ENCODE data around the gene ARID4B.
"Not testable (repeated sequence)": the region's sequence is repeated elsewhere in the genome, so short reads cannot be mapped to it uniquely, and the experiment has no call there.

The ARID4B gene

GRCh38 chr1:235328271-235329138 lies 526 bp upstream of the ARID4B start, which contains the start of gene GGPS1:
GGPS1 (plus strand) TSS chr1:235328570; CDS start chr1:235335265, 6,695 bp downstream.
- in situ Hi-C loops (cut with MboI; ENCODE audit: low sequenced_read_pairs), result no loop called here

GRCh38 chr1:235326719-235327558 lies 1.0 kb downstream of the ARID4B start:
- in situ Hi-C loops (cut with MboI; ENCODE audit: low sequenced_read_pairs), result no loop called here

- in situ Hi-C loops (cut with MboI; ENCODE audit: low sequenced_read_pairs), result no loop called here
Measured at GRCh38 chr1:235325854-235326253, 2.1 kb downstream of the ARID4B start.

GRCh38 chr1:235325139-235325538 lies 2.8 kb downstream of the ARID4B start:
- in situ Hi-C loops (cut with MboI; ENCODE audit: low sequenced_read_pairs), result no loop called here

- in situ Hi-C loops (cut with MboI; ENCODE audit: low sequenced_read_pairs), result no loop called here
Measured at GRCh38 chr1:235324296-235324695, 3.7 kb downstream of the ARID4B start.

- in situ Hi-C loops (cut with MboI; ENCODE audit: low sequenced_read_pairs), result no loop called here
Measured at GRCh38 chr1:235320521-235321179, 7.3 kb downstream of the ARID4B start.

GRCh38 chr1:235319255-235319654 lies 8.7 kb downstream of the ARID4B start:
- in situ Hi-C loops (cut with MboI; ENCODE audit: low sequenced_read_pairs), result no loop called here

GRCh38 chr1:235317168-235317567 lies 10.8 kb downstream of the ARID4B start:
- in situ Hi-C loops (cut with MboI; ENCODE audit: low sequenced_read_pairs), result no loop called here

- in situ Hi-C loops (cut with MboI; ENCODE audit: low sequenced_read_pairs), result no loop called here
Measured at GRCh38 chr1:235315735-235316134, 12.2 kb downstream of the ARID4B start.

GRCh38 chr1:235315173-235315572 lies 12.8 kb downstream of the ARID4B start:
- in situ Hi-C loops (cut with MboI; ENCODE audit: low sequenced_read_pairs), result no loop called here

GRCh38 chr1:235313931-235314678 lies 13.9 kb downstream of the ARID4B start:
- in situ Hi-C loops (cut with MboI; ENCODE audit: low sequenced_read_pairs), result no loop called here

- in situ Hi-C loops (cut with MboI; ENCODE audit: low sequenced_read_pairs), result no loop called here
Measured at GRCh38 chr1:235313262-235313661, 14.7 kb downstream of the ARID4B start.

GRCh38 chr1:235309206-235309605 lies 18.8 kb downstream of the ARID4B start:
- in situ Hi-C loops (cut with MboI; ENCODE audit: low sequenced_read_pairs), result not testable (repeated sequence)

GRCh38 chr1:235307158-235308124 lies 20.5 kb downstream of the ARID4B start:
- in situ Hi-C loops (cut with MboI; ENCODE audit: low sequenced_read_pairs), result no loop called here

- in situ Hi-C loops (cut with MboI; ENCODE audit: low sequenced_read_pairs), result no loop called here
Measured at GRCh38 chr1:235304549-235305451, 23.2 kb downstream of the ARID4B start.

- in situ Hi-C loops (cut with MboI; ENCODE audit: low sequenced_read_pairs), result no loop called here
Measured at GRCh38 chr1:235302143-235302542, 25.8 kb downstream of the ARID4B start.

- in situ Hi-C loops (cut with MboI; ENCODE audit: low sequenced_read_pairs), result no loop called here
Measured at GRCh38 chr1:235299169-235299858, 28.7 kb downstream of the ARID4B start.

- in situ Hi-C loops (cut with MboI; ENCODE audit: low sequenced_read_pairs), result no loop called here
Measured at GRCh38 chr1:235298758-235299157, 29.2 kb downstream of the ARID4B start.
